ENCODE results near the gene HYAL4. TPM values are rescaled to one million over a fixed set of nuclear protein-coding genes. Genes with fewer than 3 reads are reported as not detected.
"Not testable (repeated sequence)": the region's sequence is repeated elsewhere in the genome, so short reads cannot be mapped to it uniquely, and the experiment has no call there.

The HYAL4 gene
- total RNA-seq (2014; rRNA removed; shearing (Covaris generic)) = not detected in 2 replicates

GRCh38 chr7:123844712-123845219 lies at the start of gene HYAL4:
TSS of gene HYAL4 (plus strand) at chr7:123845169. CDS start at chr7:123868274, 23,105 bp downstream.
- DNase-seq (ENCODE audit: low read depth) = no peak

- no peak for DNase-seq (ENCODE audit: low read depth)
Measured at GRCh38 chr7:123795917-123796316, 49.1 kb upstream of the HYAL4 start.

- DNase-seq (ENCODE audit: low read depth) = no peak
Measured at GRCh38 chr7:123796568-123796967, 48.4 kb upstream of the HYAL4 start.

GRCh38 chr7:123797673-123798531 lies 47.1 kb upstream of the HYAL4 start:
- peak; percentile 55 for DNase-seq (ENCODE audit: low read depth)

- no peak for DNase-seq (ENCODE audit: low read depth)
Measured at GRCh38 chr7:123798532-123799188, 46.3 kb upstream of the HYAL4 start.

GRCh38 chr7:123802249-123802648 lies 42.7 kb upstream of the HYAL4 start:
- DNase-seq (ENCODE audit: low read depth) = no peak

- DNase-seq (ENCODE audit: low read depth) = no peak
Measured at GRCh38 chr7:123805287-123805686, 39.7 kb upstream of the HYAL4 start.

- no peak for DNase-seq (ENCODE audit: low read depth)
Measured at GRCh38 chr7:123809471-123809870, 35.5 kb upstream of the HYAL4 start.

- no peak for DNase-seq (ENCODE audit: low read depth)
Measured at GRCh38 chr7:123811056-123811455, 33.9 kb upstream of the HYAL4 start.

- no peak for DNase-seq (ENCODE audit: low read depth)
Measured at GRCh38 chr7:123816916-123817315, 28.1 kb upstream of the HYAL4 start.

GRCh38 chr7:123819001-123819400 lies 26.0 kb upstream of the HYAL4 start:
- no peak for DNase-seq (ENCODE audit: low read depth)

- not testable (repeated sequence) for DNase-seq (ENCODE audit: low read depth)
Measured at GRCh38 chr7:123819795-123820194, 25.2 kb upstream of the HYAL4 start.

GRCh38 chr7:123820864-123821263 lies 24.1 kb upstream of the HYAL4 start:
- DNase-seq (ENCODE audit: low read depth) = no peak

- no peak for DNase-seq (ENCODE audit: low read depth)
Measured at GRCh38 chr7:123821320-123821719, 23.6 kb upstream of the HYAL4 start.

- DNase-seq (ENCODE audit: low read depth) = no peak
Measured at GRCh38 chr7:123823898-123824753, 20.8 kb upstream of the HYAL4 start.

- no peak for DNase-seq (ENCODE audit: low read depth)
Measured at GRCh38 chr7:123824754-123825067, 20.3 kb upstream of the HYAL4 start.

GRCh38 chr7:123828805-123829204 lies 16.2 kb upstream of the HYAL4 start:
- no peak for DNase-seq (ENCODE audit: low read depth)

GRCh38 chr7:123836656-123837055 lies 8.3 kb upstream of the HYAL4 start:
- no peak for DNase-seq (ENCODE audit: low read depth)

GRCh38 chr7:123839106-123839505 lies 5.9 kb upstream of the HYAL4 start:
- DNase-seq (ENCODE audit: low read depth) = not testable (repeated sequence)

GRCh38 chr7:123844142-123844541 lies 827 bp upstream of the HYAL4 start:
- not testable (repeated sequence) for DNase-seq (ENCODE audit: low read depth)

- DNase-seq (ENCODE audit: low read depth) = no peak
Measured at GRCh38 chr7:123845823-123846216, 851 bp downstream of the HYAL4 start.
